Ascending aorta (tissue), 2 donors: Measurements from ENCODE around the gene MUC2. TPM values are rescaled to one million over a fixed set of nuclear protein-coding genes. Genes with fewer than 3 reads are reported as not detected.
A peak's percentile ranks its signal among the peaks of the same experiment; 100 is the strongest.

Experiments used
- DNase-seq, 2 donors: peaks; one replicate each; pipeline ENCODE4 v3.0.0-alpha.2; 2019; ENCODE audit warnings: low spot score in 2 of 2
- H3K27ac ChIP-seq, 2 donors: fragments of 200-600 bp; sonication (generic); one replicate each; pipeline ENCODE4 v1.5.1; 2016 to 2017; ENCODE audit warnings: mild to moderate bottlenecking in 1 of 2
- H3K27me3 ChIP-seq: fragments of 200-600 bp; sonication (generic); one replicate; pipeline ENCODE4 v1.5.1; 2017
- H3K36me3 ChIP-seq, 2 donors: fragments of 200-600 bp; sonication (generic); one replicate each; pipeline ENCODE4 v1.5.1; 2016
- H3K4me1 ChIP-seq, 2 donors: fragments of 200-600 bp; sonication (generic); one replicate each; pipeline ENCODE4 v1.5.1; 2016 to 2017; ENCODE audit warnings: mild to moderate bottlenecking in 1 of 2
- H3K4me3 ChIP-seq, 2 donors: fragments of 200-600 bp; sonication (generic); one replicate each; pipeline ENCODE4 v1.5.1; 2016 to 2017; ENCODE audit warnings: mild to moderate bottlenecking in 1 of 2
- H3K9me3 ChIP-seq, 2 donors: fragments of 200-600 bp; sonication (generic); one replicate each; pipeline ENCODE4 v1.5.1; 2016
- CTCF ChIP-seq, 3 experiments: fragments of 200-600 bp in 2 of 3; fragments of 450-650 bp in 1 of 3; sonication (generic) in 2 of 3; IDR thresholded peaks; one replicate each; pipeline ENCODE4 v1.5.1; 2016 to 2019; ENCODE audit warnings: antibody characterized with exemption in 3 of 3, mild to moderate bottlenecking in 1 of 3, moderate library complexity in 1 of 3
- intact Hi-C: fragments of 100-400 bp; cut with DNase I; formaldehyde crosslinking; loops from one replicate; pipeline ENCODE4 v1.15.1; 2023
- total RNA-seq: library from RNA; depleted of rRNA; stranded (reverse); fragments of >200 nt; gene quantifications from one replicate; pipeline ENCODE4 v1.1.0, GENCODE V29; 2016

The MUC2 gene
- total RNA-seq, 1 donor from 2014 or later = 0.11 TPM

GRCh38 chr11:1060410-1060809 lies 14.3 kb upstream of the MUC2 start:
- H3K36me3 ChIP-seq = no peaks in the 10 kb centered on the region
- H3K9me3 ChIP-seq = no peaks in the 10 kb centered on the region
- no peaks in the 10 kb centered on the region for H3K4me1 ChIP-seq
- no peak overlapping the region for H3K4me3 ChIP-seq
- no peak for TF ChIP-seq CTCF (IDR thresholded peaks at IDR 0.05)
- no peak overlapping the region for H3K27ac ChIP-seq
- no peaks in the 10 kb centered on the region for H3K27me3 ChIP-seq
- intact Hi-C loops = no loop called here
- DNase-seq = no peak

DNA sequence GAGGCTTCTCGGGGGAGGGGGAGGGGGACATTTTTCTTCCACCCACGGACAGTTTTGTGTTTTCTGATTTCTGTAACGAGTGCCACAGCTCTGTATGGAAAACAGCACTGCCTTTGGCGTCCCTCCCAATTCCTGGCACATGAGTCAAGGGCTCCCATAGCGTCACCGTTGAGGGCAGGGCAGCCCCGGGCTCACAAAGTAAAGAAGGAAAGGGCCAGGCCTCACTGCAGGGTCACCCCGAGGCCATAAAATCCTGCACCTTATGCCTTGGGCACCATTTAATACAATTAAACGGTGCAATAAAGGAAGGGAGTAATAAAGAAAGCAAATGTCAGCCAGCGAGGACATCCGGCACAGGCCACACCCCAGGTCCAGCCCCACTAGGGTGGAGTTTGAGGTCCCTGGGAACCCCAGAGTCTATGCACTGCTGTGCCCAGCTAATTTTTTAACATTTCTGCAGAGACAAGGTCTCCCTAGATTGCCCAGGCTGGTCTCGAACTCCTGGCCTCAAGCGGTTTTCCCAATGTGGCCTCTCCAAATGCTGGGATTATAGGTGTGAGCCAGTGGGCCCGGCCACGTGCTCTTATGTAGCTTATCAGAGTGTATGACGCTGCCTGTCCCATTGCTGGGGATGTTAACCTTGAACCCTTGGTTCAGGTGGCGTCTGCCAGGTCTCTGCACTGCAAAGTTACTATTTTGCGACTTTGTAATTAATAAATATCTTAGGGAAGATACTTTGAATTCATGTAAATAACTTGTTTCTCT lies 13.6 kb upstream of the MUC2 start:
- H3K4me1 ChIP-seq = no peaks in the 10 kb centered on the region
- TF ChIP-seq CTCF (IDR thresholded peaks at IDR 0.05) = no peak
- no peaks in the 10 kb centered on the region for H3K36me3 ChIP-seq
- intact Hi-C loops = no loop called here
- H3K9me3 ChIP-seq = no peaks in the 10 kb centered on the region
- no peaks in the 10 kb centered on the region for H3K27me3 ChIP-seq
- DNase-seq = peak in 1 of 2 donors; percentile 59
- no peak overlapping the region for H3K27ac ChIP-seq
- no peak overlapping the region for H3K4me3 ChIP-seq

DNA sequence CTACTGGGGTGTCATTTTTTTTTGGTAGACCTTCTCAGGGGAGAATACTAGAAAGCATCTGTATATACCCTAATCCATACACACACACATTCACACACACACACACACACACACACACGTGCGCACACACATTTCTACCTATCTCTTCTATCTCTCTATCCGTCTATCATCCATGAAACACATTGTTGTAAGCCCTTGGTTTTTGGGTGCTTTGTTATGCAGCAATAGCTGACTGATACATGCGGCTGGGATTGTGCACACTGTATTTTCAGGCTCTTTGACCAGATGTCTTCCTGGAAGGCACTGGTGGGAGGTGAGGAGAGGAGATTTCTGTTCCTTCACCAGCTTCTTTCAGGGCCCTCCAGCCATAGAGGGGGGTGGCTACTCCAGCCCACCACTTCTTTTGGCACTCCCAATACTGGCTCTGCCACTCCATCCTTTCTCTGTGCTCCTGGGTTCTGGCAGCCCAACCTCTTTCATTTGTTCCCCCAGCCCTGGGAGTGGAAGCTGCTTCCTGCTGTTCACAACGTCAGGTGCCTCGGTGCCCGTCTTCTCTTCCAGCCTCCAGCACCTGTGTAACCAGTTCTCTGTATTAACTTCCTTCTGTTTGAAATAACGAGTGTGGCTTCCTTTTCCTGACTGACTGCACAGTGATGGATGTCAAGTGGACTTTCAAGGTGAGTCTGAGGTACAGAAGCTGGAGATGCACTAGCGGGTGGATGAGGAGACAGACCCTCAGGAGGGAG lies 12.4 kb upstream of the MUC2 start:
- intact Hi-C loops = no loop called here
- H3K27me3 ChIP-seq = no peaks in the 10 kb centered on the region

DNA sequence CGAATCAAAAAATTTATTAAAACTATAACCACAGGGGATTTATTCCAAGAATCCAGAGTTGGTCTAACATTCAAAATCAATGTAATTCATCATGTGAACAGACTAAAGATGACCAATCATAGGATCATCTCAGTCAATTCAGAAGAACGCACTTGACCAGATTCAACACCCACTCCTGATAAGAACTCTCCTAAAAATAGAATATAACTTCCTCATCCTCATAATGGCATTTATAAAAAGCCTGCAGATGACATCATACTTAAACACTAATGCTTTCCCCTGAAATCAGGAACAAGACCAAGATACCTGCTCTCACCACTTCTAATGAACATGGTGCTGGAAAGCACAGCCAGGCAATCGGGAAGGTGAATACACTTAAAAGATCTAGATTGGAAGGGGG lies 10.5 kb upstream of the MUC2 start:
- intact Hi-C loops = no loop called here
- Histone ChIP-seq H3K9me3 (no peaks in the 10 kb centered on the region), H3K27me3 (no peaks in the 10 kb centered on the region), H3K4me3 (no peak overlapping the region), H3K4me1 (no peaks in the 10 kb centered on the region), H3K27ac (no peak overlapping the region), H3K36me3 (no peaks in the 10 kb centered on the region)
- no peak for TF ChIP-seq CTCF (IDR thresholded peaks at IDR 0.05)
- DNase-seq = no peak

More for the DNA sequence above, 12.4 kb upstream of the MUC2 start:
- no peaks in the 10 kb centered on the region for H3K36me3 ChIP-seq
- no peaks in the 10 kb centered on the region for H3K9me3 ChIP-seq
- H3K4me1 ChIP-seq = no peaks in the 10 kb centered on the region
- no peak for DNase-seq
- H3K27ac ChIP-seq = no peak overlapping the region
- H3K4me3 ChIP-seq = no peak overlapping the region
- no peak for TF ChIP-seq CTCF (IDR thresholded peaks at IDR 0.05)

DNA sequence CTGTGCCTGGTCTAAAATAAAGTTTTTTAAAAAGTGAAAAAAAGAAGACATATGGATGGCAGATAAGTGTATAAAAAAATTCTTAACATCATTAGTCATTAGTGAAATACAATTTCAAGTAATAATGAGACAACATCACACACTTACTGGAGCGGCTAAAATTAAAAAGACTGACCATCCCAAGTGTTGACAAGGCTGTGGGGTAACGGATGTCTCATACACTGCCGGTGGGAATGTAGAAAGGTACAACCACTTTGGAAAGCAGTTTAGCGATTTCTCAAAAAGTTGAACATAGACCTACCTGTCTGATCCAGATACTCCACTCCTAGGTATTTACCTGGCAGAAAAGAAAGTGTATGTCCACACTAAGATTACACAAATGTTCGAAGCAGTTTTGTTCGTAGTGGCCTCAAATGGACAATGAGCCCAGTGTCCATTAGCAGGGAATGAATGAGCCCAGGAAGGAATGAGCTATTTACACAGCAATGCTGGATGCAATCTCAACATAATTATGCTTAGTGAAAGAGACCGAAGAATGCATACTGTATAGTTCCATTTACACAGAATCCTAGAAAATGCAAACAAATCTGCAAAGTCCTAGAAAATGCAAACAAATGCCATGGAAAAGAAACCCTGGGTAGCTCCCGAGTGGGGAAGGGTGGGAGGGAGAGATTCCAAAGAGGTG lies 6.7 kb upstream of the MUC2 start:
- TF ChIP-seq CTCF (IDR thresholded peaks at IDR 0.05) = no peak
- intact Hi-C loops = no loop called here
- Histone ChIP-seq H3K4me1 (no peaks in the 10 kb centered on the region), H3K36me3 (no peaks in the 10 kb centered on the region), H3K27me3 (no peaks in the 10 kb centered on the region), H3K27ac (no peak overlapping the region), H3K4me3 (no peak overlapping the region), H3K9me3 (no peaks in the 10 kb centered on the region)
- no peak for DNase-seq
